GM23338 (cell line): Measurements from ENCODE around the gene ANO6. TPM values are rescaled to one million over a fixed set of nuclear protein-coding genes. Genes with fewer than 3 reads are reported as not detected.

Source experiments
- CREB1 ChIP-seq: fragments of 250-450 bp; sonication (Bioruptor Pico); IDR thresholded peaks from 2 replicates; pipeline ENCODE4 v1.5.0; 2020; ENCODE audit warnings: low read depth, mild to moderate bottlenecking, moderate library complexity
- ETS1 ChIP-seq: IDR thresholded peaks from 2 replicates; pipeline ENCODE4 v1.6.1; 2016; ENCODE audit warnings: antibody characterized with exemption
- EZH2phosphoT487 ChIP-seq: fragments of 200-600 bp; sonication (generic); IDR thresholded peaks from one replicate; pipeline ENCODE4 v1.8.1; 2018; ENCODE audit warnings: antibody characterized with exemption; ENCODE audit not compliant: unreplicated experiment
- JUNB ChIP-seq: IDR thresholded peaks from one replicate; pipeline ENCODE4 v1.6.1; 2016; ENCODE audit warnings: antibody characterized with exemption; ENCODE audit not compliant: unreplicated experiment
- NANOG ChIP-seq: IDR thresholded peaks from 2 replicates; pipeline ENCODE4 v1.6.1; 2016; ENCODE audit warnings: antibody characterized with exemption, borderline replicate concordance
- POLR2AphosphoS5 ChIP-seq: IDR thresholded peaks from 2 replicates; pipeline ENCODE4 v1.6.1; 2016; ENCODE audit warnings: antibody characterized with exemption, low read depth
- STAT1 ChIP-seq: IDR thresholded peaks from one replicate; pipeline ENCODE4 v1.6.1; 2016; ENCODE audit warnings: antibody characterized with exemption; ENCODE audit not compliant: unreplicated experiment
- ZNF114 ChIP-seq: fragments of 250-450 bp; sonication (Bioruptor Pico); IDR thresholded peaks from 2 replicates; pipeline ENCODE4 v1.5.0; 2020; ENCODE audit warnings: mild to moderate bottlenecking, moderate library complexity
- polyA plus RNA-seq: library from polyadenylated mRNA; unstranded; fragments of >200 nt; fragmentation: Nextera tagmentation; extraction: Ambion mirVana; gene quantifications from 2 replicates; pipeline ENCODE4 v1.2.1, GENCODE V29; 2016
- total RNA-seq: library from RNA; depleted of rRNA; stranded (reverse); fragments of >200 nt; shearing (Covaris generic); gene quantifications from 2 replicates; pipeline ENCODE4 v1.2.3, GENCODE V29; 2014
- TF ChIP-seq, protein P1 (sequence below): fragments of 250-450 bp; sonication (Bioruptor Pico); IDR thresholded peaks from 2 replicates; pipeline ENCODE4 v1.5.0; 2020; ENCODE audit warnings: mild to moderate bottlenecking, moderate library complexity
- TF ChIP-seq, protein P2 (sequence below), 2 experiments: fragments of 200-600 bp in 1 of 2; sonication (generic) in 1 of 2; conservative IDR thresholded peaks; 2 replicates each; pipeline versions ENCODE4 v1.5.1 to v1.6.1; 2016 to 2017; ENCODE audit warnings: antibody characterized with exemption in 2 of 2, low read depth in 2 of 2, mild to moderate bottlenecking in 2 of 2, moderate library complexity in 1 of 2

Gene ANO6
- total and polyA plus RNA-seq, 2 experiments from 2014 or later, result 21.1 to 48.9 TPM

DNA sequence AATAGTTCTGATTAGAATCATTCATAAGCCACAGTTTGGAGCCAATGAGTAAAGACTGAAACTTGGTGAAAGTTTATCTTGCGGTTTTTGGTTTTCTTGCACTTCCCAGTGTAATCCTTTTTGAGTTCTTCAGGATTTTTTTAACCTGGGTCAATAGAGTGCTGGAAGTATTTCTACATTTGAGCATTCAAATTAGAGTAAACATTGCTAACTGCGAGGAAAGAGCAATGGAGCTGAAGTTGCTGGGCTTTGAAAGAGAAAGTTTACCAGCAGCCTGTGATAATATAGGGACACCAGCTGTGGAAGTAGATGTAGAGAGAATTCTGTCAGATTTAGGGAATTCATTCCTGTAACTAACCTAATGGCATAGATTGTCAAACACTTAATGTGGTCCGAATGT, 30.3 kb downstream of the ANO6 start (continued):
- TF ChIP-seq, protein P1, sequence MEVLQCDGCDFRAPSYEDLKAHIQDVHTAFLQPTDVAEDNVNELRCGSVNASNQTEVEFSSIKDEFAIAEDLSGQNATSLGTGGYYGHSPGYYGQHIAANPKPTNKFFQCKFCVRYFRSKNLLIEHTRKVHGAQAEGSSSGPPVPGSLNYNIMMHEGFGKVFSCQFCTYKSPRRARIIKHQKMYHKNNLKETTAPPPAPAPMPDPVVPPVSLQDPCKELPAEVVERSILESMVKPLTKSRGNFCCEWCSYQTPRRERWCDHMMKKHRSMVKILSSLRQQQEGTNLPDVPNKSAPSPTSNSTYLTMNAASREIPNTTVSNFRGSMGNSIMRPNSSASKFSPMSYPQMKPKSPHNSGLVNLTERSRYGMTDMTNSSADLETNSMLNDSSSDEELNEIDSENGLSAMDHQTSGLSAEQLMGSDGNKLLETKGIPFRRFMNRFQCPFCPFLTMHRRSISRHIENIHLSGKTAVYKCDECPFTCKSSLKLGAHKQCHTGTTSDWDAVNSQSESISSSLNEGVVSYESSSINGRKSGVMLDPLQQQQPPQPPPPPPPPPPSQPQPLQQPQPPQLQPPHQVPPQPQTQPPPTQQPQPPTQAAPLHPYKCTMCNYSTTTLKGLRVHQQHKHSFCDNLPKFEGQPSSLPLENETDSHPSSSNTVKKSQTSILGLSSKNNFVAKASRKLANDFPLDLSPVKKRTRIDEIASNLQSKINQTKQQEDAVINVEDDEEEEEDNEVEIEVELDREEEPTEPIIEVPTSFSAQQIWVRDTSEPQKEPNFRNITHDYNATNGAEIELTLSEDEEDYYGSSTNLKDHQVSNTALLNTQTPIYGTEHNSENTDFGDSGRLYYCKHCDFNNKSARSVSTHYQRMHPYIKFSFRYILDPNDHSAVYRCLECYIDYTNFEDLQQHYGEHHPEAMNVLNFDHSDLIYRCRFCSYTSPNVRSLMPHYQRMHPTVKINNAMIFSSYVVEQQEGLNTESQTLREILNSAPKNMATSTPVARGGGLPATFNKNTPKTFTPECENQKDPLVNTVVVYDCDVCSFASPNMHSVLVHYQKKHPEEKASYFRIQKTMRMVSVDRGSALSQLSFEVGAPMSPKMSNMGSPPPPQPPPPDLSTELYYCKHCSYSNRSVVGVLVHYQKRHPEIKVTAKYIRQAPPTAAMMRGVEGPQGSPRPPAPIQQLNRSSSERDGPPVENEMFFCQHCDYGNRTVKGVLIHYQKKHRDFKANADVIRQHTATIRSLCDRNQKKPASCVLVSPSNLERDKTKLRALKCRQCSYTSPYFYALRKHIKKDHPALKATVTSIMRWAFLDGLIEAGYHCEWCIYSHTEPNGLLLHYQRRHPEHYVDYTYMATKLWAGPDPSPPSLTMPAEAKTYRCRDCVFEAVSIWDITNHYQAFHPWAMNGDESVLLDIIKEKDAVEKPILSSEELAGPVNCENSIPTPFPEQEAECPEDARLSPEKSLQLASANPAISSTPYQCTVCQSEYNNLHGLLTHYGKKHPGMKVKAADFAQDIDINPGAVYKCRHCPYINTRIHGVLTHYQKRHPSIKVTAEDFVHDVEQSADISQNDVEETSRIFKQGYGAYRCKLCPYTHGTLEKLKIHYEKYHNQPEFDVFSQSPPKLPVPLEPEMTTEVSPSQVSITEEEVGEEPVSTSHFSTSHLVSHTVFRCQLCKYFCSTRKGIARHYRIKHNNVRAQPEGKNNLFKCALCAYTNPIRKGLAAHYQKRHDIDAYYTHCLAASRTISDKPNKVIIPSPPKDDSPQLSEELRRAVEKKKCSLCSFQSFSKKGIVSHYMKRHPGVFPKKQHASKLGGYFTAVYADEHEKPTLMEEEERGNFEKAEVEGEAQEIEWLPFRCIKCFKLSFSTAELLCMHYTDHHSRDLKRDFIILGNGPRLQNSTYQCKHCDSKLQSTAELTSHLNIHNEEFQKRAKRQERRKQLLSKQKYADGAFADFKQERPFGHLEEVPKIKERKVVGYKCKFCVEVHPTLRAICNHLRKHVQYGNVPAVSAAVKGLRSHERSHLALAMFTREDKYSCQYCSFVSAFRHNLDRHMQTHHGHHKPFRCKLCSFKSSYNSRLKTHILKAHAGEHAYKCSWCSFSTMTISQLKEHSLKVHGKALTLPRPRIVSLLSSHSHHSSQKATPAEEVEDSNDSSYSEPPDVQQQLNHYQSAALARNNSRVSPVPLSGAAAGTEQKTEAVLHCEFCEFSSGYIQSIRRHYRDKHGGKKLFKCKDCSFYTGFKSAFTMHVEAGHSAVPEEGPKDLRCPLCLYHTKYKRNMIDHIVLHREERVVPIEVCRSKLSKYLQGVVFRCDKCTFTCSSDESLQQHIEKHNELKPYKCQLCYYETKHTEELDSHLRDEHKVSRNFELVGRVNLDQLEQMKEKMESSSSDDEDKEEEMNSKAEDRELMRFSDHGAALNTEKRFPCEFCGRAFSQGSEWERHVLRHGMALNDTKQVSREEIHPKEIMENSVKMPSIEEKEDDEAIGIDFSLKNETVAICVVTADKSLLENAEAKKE, result no peak
- TF ChIP-seq STAT1 (no peak), JUNB (no peak), CREB1 (CRISPR knock-in tag) (no peak), POLR2AphosphoS5 (no peak), ZNF114 (CRISPR knock-in tag) (no peak), NANOG (no peak), EZH2phosphoT487 (no peak), ETS1 (no peak)
- TF ChIP-seq, protein P2, sequence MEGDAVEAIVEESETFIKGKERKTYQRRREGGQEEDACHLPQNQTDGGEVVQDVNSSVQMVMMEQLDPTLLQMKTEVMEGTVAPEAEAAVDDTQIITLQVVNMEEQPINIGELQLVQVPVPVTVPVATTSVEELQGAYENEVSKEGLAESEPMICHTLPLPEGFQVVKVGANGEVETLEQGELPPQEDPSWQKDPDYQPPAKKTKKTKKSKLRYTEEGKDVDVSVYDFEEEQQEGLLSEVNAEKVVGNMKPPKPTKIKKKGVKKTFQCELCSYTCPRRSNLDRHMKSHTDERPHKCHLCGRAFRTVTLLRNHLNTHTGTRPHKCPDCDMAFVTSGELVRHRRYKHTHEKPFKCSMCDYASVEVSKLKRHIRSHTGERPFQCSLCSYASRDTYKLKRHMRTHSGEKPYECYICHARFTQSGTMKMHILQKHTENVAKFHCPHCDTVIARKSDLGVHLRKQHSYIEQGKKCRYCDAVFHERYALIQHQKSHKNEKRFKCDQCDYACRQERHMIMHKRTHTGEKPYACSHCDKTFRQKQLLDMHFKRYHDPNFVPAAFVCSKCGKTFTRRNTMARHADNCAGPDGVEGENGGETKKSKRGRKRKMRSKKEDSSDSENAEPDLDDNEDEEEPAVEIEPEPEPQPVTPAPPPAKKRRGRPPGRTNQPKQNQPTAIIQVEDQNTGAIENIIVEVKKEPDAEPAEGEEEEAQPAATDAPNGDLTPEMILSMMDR (conservative IDR thresholded peaks at IDR 0.05; ENCODE audit: low read depth in 2 of 2), result no peak
